NCI-H226 (cell line): ENCODE measurements around the gene MYEOV.

Source experiments
- DNase-seq: peaks from one replicate; pipeline ENCODE4 v3.0.0-alpha.2; 2015

MYEOV gene

GRCh38 chr11:69343401-69344321 is 49.7 kb downstream of the MYEOV start:
- no peak for DNase-seq

GRCh38 chr11:69344570-69345145 is 50.7 kb downstream of the MYEOV start:
- DNase-seq = no peak
